ENCODE data around the gene ADAMTS20.
"Not testable (repeated sequence)": the region's sequence is repeated elsewhere in the genome, so short reads cannot be mapped to it uniquely, and the experiment has no call there.

ADAMTS20 gene

GRCh38 chr12:43370263-43370662 is 181.7 kb downstream of the ADAMTS20 start:
- Histone ChIP-seq H3K79me2 (ENCODE audit: low read length) (no peaks in the 10 kb centered on the region), H3K4me3 (ENCODE audit: low read length) (no peak overlapping the region), H3K4me1 (ENCODE audit: low read length) (no peaks in the 10 kb centered on the region), H2AFZ (ENCODE audit: low read depth, low read length) (no peak overlapping the region), H3K4me2 (ENCODE audit: low read length) (no peak overlapping the region), H3K9me3 (ENCODE audit: insufficient read depth, low read length) (no peaks in the 10 kb centered on the region; the same call in 1 of the 2 replicates), H3K9ac (ENCODE audit: low read length) (no peak overlapping the region), H3K36me3 (replicated peaks; ENCODE audit: low read depth, low read length) (no peaks in the 10 kb centered on the region), H3K27ac (ENCODE audit: low read length) (no peak overlapping the region), H4K20me1 (ENCODE audit: insufficient read depth, low read length) (no peaks in the 10 kb centered on the region), H3K27me3 (ENCODE audit: low read depth, low read length) (no peaks in the 10 kb centered on the region)
- TF ChIP-seq EZH2phosphoT487 (IDR thresholded peaks at IDR 0.05; ENCODE audit: low read depth): no peak
- TF ChIP-seq, protein P1, sequence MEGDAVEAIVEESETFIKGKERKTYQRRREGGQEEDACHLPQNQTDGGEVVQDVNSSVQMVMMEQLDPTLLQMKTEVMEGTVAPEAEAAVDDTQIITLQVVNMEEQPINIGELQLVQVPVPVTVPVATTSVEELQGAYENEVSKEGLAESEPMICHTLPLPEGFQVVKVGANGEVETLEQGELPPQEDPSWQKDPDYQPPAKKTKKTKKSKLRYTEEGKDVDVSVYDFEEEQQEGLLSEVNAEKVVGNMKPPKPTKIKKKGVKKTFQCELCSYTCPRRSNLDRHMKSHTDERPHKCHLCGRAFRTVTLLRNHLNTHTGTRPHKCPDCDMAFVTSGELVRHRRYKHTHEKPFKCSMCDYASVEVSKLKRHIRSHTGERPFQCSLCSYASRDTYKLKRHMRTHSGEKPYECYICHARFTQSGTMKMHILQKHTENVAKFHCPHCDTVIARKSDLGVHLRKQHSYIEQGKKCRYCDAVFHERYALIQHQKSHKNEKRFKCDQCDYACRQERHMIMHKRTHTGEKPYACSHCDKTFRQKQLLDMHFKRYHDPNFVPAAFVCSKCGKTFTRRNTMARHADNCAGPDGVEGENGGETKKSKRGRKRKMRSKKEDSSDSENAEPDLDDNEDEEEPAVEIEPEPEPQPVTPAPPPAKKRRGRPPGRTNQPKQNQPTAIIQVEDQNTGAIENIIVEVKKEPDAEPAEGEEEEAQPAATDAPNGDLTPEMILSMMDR (IDR thresholded peaks at IDR 0.05; ENCODE audit: low read depth, low read length): no peak

DNA sequence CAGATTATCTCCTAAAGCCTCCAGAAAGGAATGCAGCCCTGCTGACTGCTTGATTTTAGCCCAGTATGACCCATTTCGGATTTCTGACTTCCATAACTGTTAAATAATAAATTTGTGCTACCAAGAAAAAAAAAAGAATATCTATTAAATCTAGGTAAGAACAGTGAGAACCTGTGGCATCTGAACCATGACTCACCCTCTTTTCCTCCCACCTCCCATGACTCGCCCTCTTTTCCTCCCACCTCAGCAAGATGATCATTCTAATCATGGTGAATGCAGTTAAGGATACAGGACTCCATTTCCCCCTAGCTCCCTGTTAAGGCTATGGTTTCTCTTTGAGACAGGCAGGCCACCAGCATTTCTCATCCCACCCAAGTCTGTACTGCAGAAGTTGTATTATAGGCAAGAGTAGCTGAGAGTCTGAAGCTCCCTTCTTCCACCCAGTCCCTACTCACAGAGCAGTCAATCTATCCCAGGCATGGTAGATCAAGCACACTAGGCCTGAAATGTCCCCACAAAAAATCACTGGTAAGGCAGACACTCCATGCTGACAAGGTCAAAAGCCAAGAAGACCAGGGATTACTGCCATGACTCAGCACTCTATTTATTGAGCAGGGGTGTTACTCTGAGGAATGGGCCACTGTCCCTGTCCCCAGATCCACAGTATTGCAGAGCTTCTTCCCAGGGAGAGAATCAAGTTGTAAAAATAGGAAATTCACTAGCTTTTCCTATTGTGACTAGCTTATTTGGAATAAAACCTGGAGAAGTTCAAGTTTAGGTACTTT is 188.9 kb downstream of the ADAMTS20 start:
- no peak for TF ChIP-seq EZH2phosphoT487 (IDR thresholded peaks at IDR 0.05; ENCODE audit: low read depth)
- TF ChIP-seq, protein P1 (IDR thresholded peaks at IDR 0.05; ENCODE audit: low read depth, low read length): no peak
- H4K20me1 ChIP-seq (ENCODE audit: insufficient read depth, low read length): no peaks in the 10 kb centered on the region
- no peaks in the 10 kb centered on the region for H3K36me3 ChIP-seq (replicated peaks; ENCODE audit: low read depth, low read length)
- H3K27me3 ChIP-seq (ENCODE audit: low read depth, low read length): no peaks in the 10 kb centered on the region
- no peak overlapping the region for H3K9ac ChIP-seq (ENCODE audit: low read length)
- no peaks in the 10 kb centered on the region for H3K4me1 ChIP-seq (ENCODE audit: low read length)
- no peak overlapping the region for H3K4me3 ChIP-seq (ENCODE audit: low read length)
- no peak overlapping the region for H3K4me2 ChIP-seq (ENCODE audit: low read length)
- H3K9me3 ChIP-seq (ENCODE audit: insufficient read depth, low read length): no peaks in the 10 kb centered on the region; the same call in 1 of the 2 replicates
- no peak overlapping the region for H2AFZ ChIP-seq (ENCODE audit: low read depth, low read length)
- no peaks in the 10 kb centered on the region for H3K79me2 ChIP-seq (ENCODE audit: low read length)
- H3K27ac ChIP-seq (ENCODE audit: low read length): no peak overlapping the region

DNA sequence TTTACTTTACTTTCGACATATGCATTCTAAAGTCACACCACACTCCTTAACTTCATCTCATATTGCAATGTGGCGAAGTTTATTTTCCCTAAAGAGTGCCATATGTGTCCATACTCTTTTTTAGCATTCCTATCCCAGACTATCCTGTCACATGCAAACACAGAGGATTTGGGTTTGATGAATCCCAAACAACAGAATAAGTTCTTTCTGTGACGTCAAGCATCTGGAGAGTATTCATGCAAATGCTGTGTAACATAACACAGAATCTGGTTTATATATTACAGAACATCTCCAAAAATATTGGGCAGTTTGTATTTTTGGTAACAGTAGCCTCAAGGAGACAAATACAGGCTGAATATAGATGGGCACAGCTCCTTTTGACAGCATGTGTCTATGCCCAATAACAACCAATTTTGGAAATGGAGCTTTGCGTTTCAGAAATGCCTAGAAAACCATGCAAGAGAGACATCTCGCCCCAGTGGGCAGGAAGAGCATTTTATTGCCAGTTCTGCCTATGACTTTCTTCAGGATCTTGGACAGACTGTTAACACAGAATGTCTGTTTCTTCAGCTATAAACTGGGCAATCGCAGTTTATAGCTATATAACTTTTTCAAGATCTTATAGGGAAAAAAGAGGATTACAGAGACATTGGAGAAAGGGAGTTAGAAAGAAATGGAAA is 190.8 kb downstream of the ADAMTS20 start:
- Histone ChIP-seq H3K27me3 (ENCODE audit: low read depth, low read length) (no peaks in the 10 kb centered on the region), H3K4me3 (ENCODE audit: low read length) (no peak overlapping the region), H3K79me2 (ENCODE audit: low read length) (no peaks in the 10 kb centered on the region), H4K20me1 (ENCODE audit: insufficient read depth, low read length) (no peaks in the 10 kb centered on the region), H3K4me2 (ENCODE audit: low read length) (no peak overlapping the region), H3K27ac (ENCODE audit: low read length) (no peak overlapping the region), H3K9ac (ENCODE audit: low read length) (no peak overlapping the region), H2AFZ (ENCODE audit: low read depth, low read length) (no peak overlapping the region), H3K4me1 (ENCODE audit: low read length) (no peaks in the 10 kb centered on the region), H3K36me3 (replicated peaks; ENCODE audit: low read depth, low read length) (no peaks in the 10 kb centered on the region), H3K9me3 (ENCODE audit: insufficient read depth, low read length) (no peaks in the 10 kb centered on the region; the same call in 1 of the 2 replicates)
- TF ChIP-seq EZH2phosphoT487 (IDR thresholded peaks at IDR 0.05; ENCODE audit: low read depth): no peak
- TF ChIP-seq, protein P1 (IDR thresholded peaks at IDR 0.05; ENCODE audit: low read depth, low read length): no peak

- H3K9ac ChIP-seq (ENCODE audit: low read length); H3K27me3 ChIP-seq (ENCODE audit: low read depth, low read length); H2AFZ ChIP-seq (ENCODE audit: low read depth, low read length); H3K4me3 ChIP-seq (ENCODE audit: low read length); H3K4me2 ChIP-seq (ENCODE audit: low read length); H3K27ac ChIP-seq (ENCODE audit: low read length); H3K79me2 ChIP-seq (ENCODE audit: low read length); H3K9me3 ChIP-seq (ENCODE audit: insufficient read depth, low read length); H4K20me1 ChIP-seq (ENCODE audit: insufficient read depth, low read length); H3K4me1 ChIP-seq (ENCODE audit: low read length); H3K36me3 ChIP-seq (replicated peaks; ENCODE audit: low read depth, low read length): not testable (repeated sequence)
Measured at GRCh38 chr12:43360001-43360400, 192.0 kb downstream of the ADAMTS20 start.

All from OCI-LY3 (cell line).